Thoracic aorta (tissue), 2 donors: Measurements from ENCODE around the gene ST6GAL2. TPM values are rescaled to one million over a fixed set of nuclear protein-coding genes. Genes with fewer than 3 reads are reported as not detected.

Source experiments
- ATAC-seq: fragments of 150-250 bp; one replicate; pipeline ENCODE4 v1.8.0; 2017; ENCODE audit warnings: low read depth; ENCODE audit not compliant: insufficient number of reproducible peaks, low FRiP score
- DNase-seq: peaks from one replicate; pipeline ENCODE4 v3.0.0-alpha.2; 2020; ENCODE audit warnings: low spot score
- H3K27ac ChIP-seq, 2 donors: fragments of 200-600 bp; sonication (generic); 1 replicate in 1 of 2; 2 replicates in 1 of 2; pipeline ENCODE4 v1.5.1; 2016; ENCODE audit warnings: mild to moderate bottlenecking in 2 of 2, moderate library complexity in 2 of 2
- H3K27me3 ChIP-seq: fragments of 200-600 bp; sonication (generic); replicated peaks from 2 replicates; pipeline ENCODE4 v1.6.0; 2016; ENCODE audit warnings: mild to moderate bottlenecking; ENCODE audit not compliant: insufficient read depth
- H3K36me3 ChIP-seq: fragments of 200-600 bp; sonication (generic); one replicate; pipeline ENCODE4 v1.5.1; 2016
- H3K4me1 ChIP-seq, 2 donors: fragments of 200-600 bp; sonication (generic); 1 replicate in 1 of 2; 2 replicates in 1 of 2; pipeline versions ENCODE4 v1.5.1 to v1.6.0; 2016; ENCODE audit warnings: low read depth in 2 of 2, mild to moderate bottlenecking in 1 of 2; ENCODE audit not compliant: control insufficient read depth in 1 of 2
- H3K4me3 ChIP-seq: fragments of 200-600 bp; sonication (generic); 2 replicates; pipeline ENCODE4 v1.5.1; 2016; ENCODE audit warnings: mild to moderate bottlenecking
- H3K9me3 ChIP-seq: fragments of 200-600 bp; sonication (generic); 2 replicates; pipeline ENCODE4 v1.5.1; 2016
- CTCF ChIP-seq: fragments of 200-600 bp; sonication (generic); IDR thresholded peaks from one replicate; pipeline ENCODE4 v1.5.1; 2019; ENCODE audit warnings: antibody characterized with exemption
- total RNA-seq, 2 donors: library from RNA; depleted of rRNA; stranded (reverse); fragments of >200 nt; gene quantifications; one replicate each; pipeline versions ENCODE4 v1.1.0 to v1.2.3, GENCODE V29; 2016

ST6GAL2 gene
- total RNA-seq, 2 donors from 2014 or later = 71.1 to 900 TPM

DNA sequence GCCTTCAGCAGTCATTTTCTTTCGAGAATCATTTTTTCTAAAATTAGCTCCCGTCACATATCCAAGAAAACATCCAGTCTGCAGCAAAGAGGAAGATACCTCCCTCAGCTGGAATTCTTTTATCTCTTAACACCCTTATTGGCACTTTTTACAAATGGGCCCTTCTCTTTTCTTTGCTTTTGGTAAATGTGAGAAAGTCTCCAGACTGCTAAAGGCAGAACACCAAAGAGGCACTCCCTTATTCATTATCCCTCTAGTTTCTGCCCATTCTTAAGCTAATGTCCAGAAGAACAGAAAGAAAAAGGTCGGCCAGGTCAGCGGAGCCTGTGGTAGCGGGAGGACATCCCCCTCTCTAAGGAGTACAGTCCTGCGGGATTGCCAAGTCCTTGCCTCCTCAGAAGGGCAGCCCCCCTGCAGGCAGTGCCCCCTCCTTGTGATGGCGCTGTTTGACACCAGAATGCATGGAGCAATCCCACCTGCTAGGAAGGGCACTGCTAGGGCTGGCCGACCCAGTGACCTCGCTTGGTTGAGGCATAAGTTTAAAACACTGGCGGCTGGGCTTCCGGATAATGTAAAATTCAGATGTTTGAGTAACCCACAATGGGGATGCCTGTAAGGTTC lies 34.0 kb downstream of the ST6GAL2 start:
- no peaks in the 10 kb centered on the region for H3K36me3 ChIP-seq
- TF ChIP-seq CTCF = no peak
- ATAC-seq = no peak
- H3K4me1 ChIP-seq = peaks cover 42 to 89% of the 10 kb centered on the region in 2 donors
- H3K27me3 ChIP-seq = no peaks in the 10 kb centered on the region
- H3K9me3 ChIP-seq = no peaks in the 10 kb centered on the region
- H3K27ac ChIP-seq = peak overlapping the region; percentile 84 to 91
- H3K4me3 ChIP-seq = peak overlapping the region; percentile 50
- no peak for DNase-seq

GRCh38 chr2:106851087-106851874 lies 34.7 kb downstream of the ST6GAL2 start:
- TF ChIP-seq CTCF = peak; percentile 22
- Histone ChIP-seq H3K36me3 (no peaks in the 10 kb centered on the region), H3K27ac (peak overlapping the region; percentile 84 to 91), H3K27me3 (no peaks in the 10 kb centered on the region), H3K4me3 (peak overlapping the region; percentile 50), H3K4me1 (peaks cover 47 to 90% of the 10 kb centered on the region in 2 donors), H3K9me3 (no peaks in the 10 kb centered on the region)
- DNase-seq = no peak
- ATAC-seq = peak; percentile 58

GRCh38 chr2:106849253-106849652 lies 36.7 kb downstream of the ST6GAL2 start:
- H3K9me3 ChIP-seq = no peaks in the 10 kb centered on the region
- ATAC-seq (no peak), DNase-seq (no peak)
- peaks cover 48 to 95% of the 10 kb centered on the region in 2 donors for H3K4me1 ChIP-seq
- H3K27ac ChIP-seq = peak overlapping the region; percentile 84 to 91
- H3K4me3 ChIP-seq = peak overlapping the region; percentile 50
- no peaks in the 10 kb centered on the region for H3K27me3 ChIP-seq
- H3K36me3 ChIP-seq = no peaks in the 10 kb centered on the region
- no peak for TF ChIP-seq CTCF

GRCh38 chr2:106847366-106847765 lies 38.6 kb downstream of the ST6GAL2 start:
- DNase-seq (no peak), ATAC-seq (no peak)
- Histone ChIP-seq H3K27me3 (no peaks in the 10 kb centered on the region), H3K36me3 (no peaks in the 10 kb centered on the region), H3K27ac (peak overlapping the region; percentile 84 to 91), H3K4me3 (peak overlapping the region; percentile 50), H3K9me3 (no peaks in the 10 kb centered on the region), H3K4me1 (peaks cover 55 to 95% of the 10 kb centered on the region in 2 donors)
- TF ChIP-seq CTCF = no peak

- DNase-seq = no peak
Measured at GRCh38 chr2:106845716-106846115, 40.3 kb downstream of the ST6GAL2 start.

More at GRCh38 chr2:106845716-106846115, 40.3 kb downstream of the ST6GAL2 start:
- H3K4me1 ChIP-seq = peaks cover 55 to 97% of the 10 kb centered on the region in 2 donors
- no peaks in the 10 kb centered on the region for H3K27me3 ChIP-seq
- H3K4me3 ChIP-seq = no peak overlapping the region
- H3K27ac ChIP-seq = peak overlapping the region; percentile 69 to 72
- no peak for TF ChIP-seq CTCF
- no peak for ATAC-seq
- no peaks in the 10 kb centered on the region for H3K36me3 ChIP-seq
- no peaks in the 10 kb centered on the region for H3K9me3 ChIP-seq
